Measurements from ENCODE around the gene MT3. TPM values are rescaled to one million over a fixed set of nuclear protein-coding genes. Genes with fewer than 3 reads are reported as not detected.

Gene MT3
- total RNA-seq, 6 experiments from 2014 or later = 0.62 TPM; not detected in 5

DNA sequence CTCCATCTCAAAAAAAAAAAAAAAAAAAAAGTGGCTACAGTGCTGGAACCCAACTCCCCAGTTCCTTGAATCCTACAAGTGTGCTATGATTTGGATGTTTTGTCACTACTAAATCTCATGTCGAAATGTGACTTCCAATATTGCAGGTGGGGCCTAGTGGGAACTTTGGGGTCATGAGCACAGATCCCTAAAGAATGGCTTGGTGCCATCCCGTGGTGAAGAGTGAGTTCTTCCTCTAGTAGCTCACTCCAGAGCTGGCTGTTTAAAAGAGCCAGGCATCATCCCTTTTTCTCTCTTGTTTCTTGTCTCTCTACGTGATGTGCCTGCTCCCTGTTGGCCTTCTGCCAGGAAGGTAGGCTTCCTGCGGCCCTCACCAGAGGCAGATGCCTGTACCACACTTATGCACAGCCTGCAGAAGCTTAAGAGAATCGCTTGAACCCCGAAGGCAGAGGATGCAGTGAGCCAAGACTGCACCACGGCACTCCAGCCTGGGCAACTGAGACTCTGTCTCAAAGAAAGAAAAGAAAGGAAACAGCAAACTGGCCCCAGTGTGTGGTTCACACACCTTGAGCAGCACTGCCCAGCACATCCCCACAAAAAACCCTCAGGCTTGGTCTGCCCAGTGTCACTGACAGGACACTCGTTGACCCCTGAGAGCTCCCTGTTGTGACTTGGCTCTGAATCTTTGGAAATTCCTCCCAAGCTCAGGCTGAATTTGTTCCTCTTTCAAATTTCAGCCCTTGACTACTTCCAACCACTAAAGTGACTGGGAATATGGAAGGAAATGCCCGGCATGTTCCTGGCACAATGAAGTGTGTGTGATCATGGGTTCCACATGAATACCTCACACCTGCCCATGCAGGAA is 39.4 kb downstream of the MT3 start:
- DNase-seq (no peak), ATAC-seq (no peak)
- 27% methylated on average over 6 of the region's 9 CpGs for WGBS (ENCODE audit: insufficient coverage, low coverage, low lambda C conversion rate, missing lambda C conversion rate)
- H3K4me1 ChIP-seq = peaks cover 0 to 19% (median 0%) of the 10 kb centered on the region in 4 donors
- H3K27me3 ChIP-seq = no peaks in the 10 kb centered on the region
- H3K27ac ChIP-seq = peak overlapping the region in 2 of 3 donors; percentile 95 to 96
- H3K4me3 ChIP-seq = no peak overlapping the region
- TF ChIP-seq CTCF (IDR thresholded peaks at IDR 0.05) (no peak), POLR2A (IDR thresholded peaks at IDR 0.05) (no peak)
- H3K9me3 ChIP-seq = no peaks in the 10 kb centered on the region
- intact Hi-C loops (cut with DNase I) = no loop called here
- no peaks in the 10 kb centered on the region for H3K36me3 ChIP-seq

GRCh38 chr16:56629531-56629930 is 40.2 kb downstream of the MT3 start:
- Histone ChIP-seq H3K9me3 (no peaks in the 10 kb centered on the region), H3K27ac (peak overlapping the region in 1 of 3 donors; percentile 6), H3K4me1 (peaks cover 0 to 15% (median 0%) of the 10 kb centered on the region in 4 donors), H3K36me3 (no peaks in the 10 kb centered on the region), H3K4me3 (no peak overlapping the region), H3K27me3 (no peaks in the 10 kb centered on the region)
- DNase-seq = no peak
- 75% methylated on average over 2 of the region's 3 CpGs for WGBS (ENCODE audit: insufficient coverage, low coverage, low lambda C conversion rate, missing lambda C conversion rate)
- TF ChIP-seq CTCF (IDR thresholded peaks at IDR 0.05) (no peak), POLR2A (IDR thresholded peaks at IDR 0.05) (no peak)
- no peak for ATAC-seq
- intact Hi-C loops (cut with DNase I) = no loop called here

DNA sequence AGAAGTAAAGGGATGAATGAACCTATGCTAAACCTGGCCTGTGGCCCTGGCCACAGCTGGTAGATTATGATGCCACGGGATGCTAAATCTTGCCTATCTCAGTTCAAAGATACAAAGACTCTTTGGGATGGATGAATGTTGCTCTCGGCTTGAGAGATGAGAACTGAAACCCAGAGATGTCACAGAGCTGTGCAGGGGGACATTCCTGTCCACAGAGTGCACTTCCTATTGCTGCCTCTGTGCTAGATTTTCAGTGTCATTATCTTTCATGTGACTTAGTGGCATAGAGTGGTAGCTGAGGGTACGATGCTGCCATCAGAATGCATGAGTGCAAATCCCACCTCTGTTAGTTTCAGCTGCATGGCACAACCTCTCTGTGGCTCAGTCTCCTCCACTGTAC is 40.8 kb downstream of the MT3 start:
- H3K27me3 ChIP-seq = no peaks in the 10 kb centered on the region
- TF ChIP-seq CTCF (IDR thresholded peaks at IDR 0.05) (no peak), POLR2A (IDR thresholded peaks at IDR 0.05) (no peak)
- H3K36me3 ChIP-seq = no peaks in the 10 kb centered on the region
- H3K27ac ChIP-seq = no peak overlapping the region
- ATAC-seq (no peak), DNase-seq (no peak)
- H3K4me1 ChIP-seq = peaks cover 0 to 11% (median 0%) of the 10 kb centered on the region in 4 donors
- 67% methylated on average over 3 of the region's 3 CpGs for WGBS (ENCODE audit: insufficient coverage, low coverage, low lambda C conversion rate, missing lambda C conversion rate)
- intact Hi-C loops (cut with DNase I) = no loop called here
- H3K4me3 ChIP-seq = no peak overlapping the region
- no peaks in the 10 kb centered on the region for H3K9me3 ChIP-seq

GRCh38 chr16:56631197-56631596 is 41.9 kb downstream of the MT3 start:
- peak in 1 of 3 donors; percentile 27 for DNase-seq

More at GRCh38 chr16:56631197-56631596, 41.9 kb downstream of the MT3 start:
- H3K9me3 ChIP-seq = no peaks in the 10 kb centered on the region
- no peak overlapping the region for H3K4me3 ChIP-seq
- TF ChIP-seq CTCF (IDR thresholded peaks at IDR 0.05) = no peak
- TF ChIP-seq POLR2A (IDR thresholded peaks at IDR 0.05) = no peak
- no peaks in the 10 kb centered on the region for H3K36me3 ChIP-seq
- ATAC-seq = no peak
- WGBS (ENCODE audit: insufficient coverage, low coverage, low lambda C conversion rate, missing lambda C conversion rate) = 84% methylated on average over 10 of the region's 10 CpGs
- peak overlapping the region in 2 of 3 donors; percentile 68 to 83 for H3K27ac ChIP-seq
- intact Hi-C loops (cut with DNase I) = no loop called here
- peaks cover 0 to 11% (median 0%) of the 10 kb centered on the region in 4 donors for H3K4me1 ChIP-seq
- no peaks in the 10 kb centered on the region for H3K27me3 ChIP-seq

Measured in right lobe of liver (tissue), 6 donors.